Urinary bladder (tissue), 4 donors: Measurements from ENCODE around the gene PRPF8. TPM values are rescaled to one million over a fixed set of nuclear protein-coding genes. Genes with fewer than 3 reads are reported as not detected.

Experiments used
- DNase-seq: peaks from one replicate; pipeline ENCODE4 v3.0.0-alpha.2; 2015; ENCODE audit errors: extremely low spot score
- H3K27ac ChIP-seq: one replicate; pipeline ENCODE4 v1.5.1; 2013; ENCODE audit warnings: low read depth, mild to moderate bottlenecking, moderate library complexity
- H3K36me3 ChIP-seq: one replicate; pipeline ENCODE4 v1.6.1; 2013; ENCODE audit warnings: mild to moderate bottlenecking, moderate library complexity; ENCODE audit not compliant: insufficient read depth
- H3K4me1 ChIP-seq: one replicate; pipeline ENCODE4 v1.6.1; 2013; ENCODE audit warnings: mild to moderate bottlenecking, moderate library complexity; ENCODE audit not compliant: insufficient read depth
- H3K4me3 ChIP-seq: one replicate; pipeline ENCODE4 v1.5.1; 2013; ENCODE audit warnings: low read depth, low read length
- WGBS: extraction: QIAGEN DNeasy Blood & Tissue Kit; methylation state at CpG from one replicate; pipeline ENCODE4 v1.1.7; 2013; 5-methylcytosine and 5-hydroxymethylcytosine counted together
- polyA plus RNA-seq: library from polyadenylated mRNA; stranded (reverse); fragments of 200-250 nt; gene quantifications from one replicate; pipeline ENCODE4 v1.2.3, GENCODE V29; 2013
- total RNA-seq: library from RNA; depleted of rRNA; stranded (reverse); fragments of >200 nt; gene quantifications from one replicate; pipeline ENCODE4 v1.2.3, GENCODE V29; 2014
- donor health status: healthy with polysubstance abuse.
- donor health status: healthy.

The PRPF8 gene
- total and polyA plus RNA-seq, 2 donors, result 107 to 125 TPM

- H3K36me3 ChIP-seq, result no peaks in the 10 kb centered on the region
- WGBS, result 16% methylated on average over 23 of the region's 23 CpGs
- H3K4me3 ChIP-seq, result peak within 1 kb of the TSS; percentile 62
- H3K4me1 ChIP-seq, result no peaks in the 10 kb centered on the region
- DNase-seq, result no peak
- H3K27ac ChIP-seq, result peak within 1 kb of the TSS; percentile 95
Measured at GRCh38 chr17:1649844-1650501, 34.7 kb downstream of the PRPF8 start, which contains the start of gene RILP. TSS of gene RILP (minus strand) at chr17:1649866. CDS start at chr17:1649804, 62 bp downstream.

GRCh38 chr17:1648963-1649843 lies 35.5 kb downstream of the PRPF8 start:
- Histone ChIP-seq H3K4me3 (peak overlapping the region; percentile 62), H3K27ac (peak overlapping the region; percentile 95), H3K36me3 (no peaks in the 10 kb centered on the region), H3K4me1 (no peaks in the 10 kb centered on the region)
- DNase-seq, result no peak
- WGBS, result under 1% methylated on average over 100 of the region's 100 CpGs

GRCh38 chr17:1648173-1648962 lies 36.3 kb downstream of the PRPF8 start:
- 8% methylated on average over 54 of the region's 54 CpGs for WGBS

GRCh38 chr17:1647802-1648171 lies 36.9 kb downstream of the PRPF8 start:
- Histone ChIP-seq H3K27ac (no peak overlapping the region), H3K4me1 (no peaks in the 10 kb centered on the region), H3K36me3 (no peaks in the 10 kb centered on the region), H3K4me3 (no peak overlapping the region)
- WGBS, result 71% methylated on average over 11 of the region's 11 CpGs
- no peak for DNase-seq

More at GRCh38 chr17:1648173-1648962, 36.3 kb downstream of the PRPF8 start:
- H3K4me3 ChIP-seq, result peak overlapping the region; percentile 35
- no peaks in the 10 kb centered on the region for H3K36me3 ChIP-seq
- H3K27ac ChIP-seq, result peak overlapping the region; percentile 82
- DNase-seq, result no peak
- H3K4me1 ChIP-seq, result no peaks in the 10 kb centered on the region

GRCh38 chr17:1646199-1646875 lies 38.3 kb downstream of the PRPF8 start:
- Histone ChIP-seq H3K27ac (no peak overlapping the region), H3K4me1 (no peaks in the 10 kb centered on the region), H3K4me3 (no peak overlapping the region)

GRCh38 chr17:1645207-1646171 lies 39.2 kb downstream of the PRPF8 start, which contains the start of gene SCARF1:
TSS of gene SCARF1 (minus strand) at chr17:1645732. CDS start at chr17:1645697, 35 bp downstream.
- Histone ChIP-seq H3K4me1 (no peaks in the 10 kb centered on the region), H3K27ac (no peak within 1 kb of the TSS), H3K4me3 (peak within 1 kb of the TSS; percentile 9), H3K36me3 (no peaks in the 10 kb centered on the region)
- WGBS, result 77% methylated on average over 25 of the region's 25 CpGs
- no peak for DNase-seq

More at GRCh38 chr17:1646199-1646875, 38.3 kb downstream of the PRPF8 start:
- DNase-seq, result no peak
- 94% methylated on average over 13 of the region's 13 CpGs for WGBS
- no peaks in the 10 kb centered on the region for H3K36me3 ChIP-seq

GRCh38 chr17:1644493-1645206 lies 40.0 kb downstream of the PRPF8 start:
- Histone ChIP-seq H3K4me3 (peak overlapping the region; percentile 9), H3K4me1 (no peaks in the 10 kb centered on the region), H3K27ac (no peak overlapping the region), H3K36me3 (no peaks in the 10 kb centered on the region)
- DNase-seq, result no peak
- 80% methylated on average over 15 of the region's 15 CpGs for WGBS

- Histone ChIP-seq H3K36me3 (no peaks in the 10 kb centered on the region), H3K4me1 (no peaks in the 10 kb centered on the region), H3K4me3 (peak overlapping the region; percentile 41), H3K27ac (no peak overlapping the region)
- 49% methylated on average over 13 of the region's 13 CpGs for WGBS
- DNase-seq, result no peak
Measured at GRCh38 chr17:1643999-1644492, 40.6 kb downstream of the PRPF8 start.

GRCh38 chr17:1643293-1643998 lies 41.2 kb downstream of the PRPF8 start:
- Histone ChIP-seq H3K4me3 (peak overlapping the region; percentile 41), H3K4me1 (no peaks in the 10 kb centered on the region), H3K36me3 (no peaks in the 10 kb centered on the region), H3K27ac (no peak overlapping the region)
- no peak for DNase-seq
- WGBS, result 2% methylated on average over 87 of the region's 90 CpGs

GRCh38 chr17:1641065-1641403 lies 43.6 kb downstream of the PRPF8 start:
- H3K4me1 ChIP-seq, result no peaks in the 10 kb centered on the region
- H3K27ac ChIP-seq, result no peak overlapping the region
- H3K36me3 ChIP-seq, result no peaks in the 10 kb centered on the region
- 72% methylated on average over 12 of the region's 12 CpGs for WGBS
- no peak overlapping the region for H3K4me3 ChIP-seq
- no peak for DNase-seq

- H3K36me3 ChIP-seq, result no peaks in the 10 kb centered on the region
- WGBS, result 78% methylated on average over 23 of the region's 23 CpGs
- no peak for DNase-seq
- no peaks in the 10 kb centered on the region for H3K4me1 ChIP-seq
- no peak overlapping the region for H3K4me3 ChIP-seq
- H3K27ac ChIP-seq, result no peak overlapping the region
Measured at GRCh38 chr17:1640329-1641064, 44.2 kb downstream of the PRPF8 start.
